ENCODE data around the gene MAML3.

MAML3 gene

DNA sequence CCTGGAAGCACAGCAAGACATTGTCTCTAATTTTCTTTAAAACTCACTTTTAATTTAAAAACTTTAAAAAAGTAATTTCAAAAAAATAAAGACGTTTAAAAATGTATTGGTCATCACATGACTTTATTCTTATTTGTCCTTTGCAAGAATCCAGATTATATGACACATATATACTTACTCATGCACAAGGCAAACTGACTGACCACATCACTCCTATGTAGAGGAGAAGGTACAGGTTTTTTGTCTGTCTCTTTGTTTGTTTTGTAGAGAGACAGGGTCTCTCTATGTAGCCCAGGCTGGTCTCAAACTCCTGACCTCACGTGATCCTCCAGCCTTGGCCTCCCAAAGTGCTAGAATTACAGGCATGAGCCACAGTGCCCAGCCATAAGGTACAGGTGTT, 28.6 kb downstream of the MAML3 start:
- H3K4me1 ChIP-seq (ENCODE audit: insufficient read depth, low read length), result no peaks in the 10 kb centered on the region
- no peak overlapping the region for H3K9ac ChIP-seq (ENCODE audit: low read depth, low read length)
- no peaks in the 10 kb centered on the region for H3K36me3 ChIP-seq (ENCODE audit: insufficient read depth, low read length)
- no peaks in the 10 kb centered on the region for H3K9me3 ChIP-seq (ENCODE audit: control insufficient read depth, insufficient read depth, low read length)

DNA sequence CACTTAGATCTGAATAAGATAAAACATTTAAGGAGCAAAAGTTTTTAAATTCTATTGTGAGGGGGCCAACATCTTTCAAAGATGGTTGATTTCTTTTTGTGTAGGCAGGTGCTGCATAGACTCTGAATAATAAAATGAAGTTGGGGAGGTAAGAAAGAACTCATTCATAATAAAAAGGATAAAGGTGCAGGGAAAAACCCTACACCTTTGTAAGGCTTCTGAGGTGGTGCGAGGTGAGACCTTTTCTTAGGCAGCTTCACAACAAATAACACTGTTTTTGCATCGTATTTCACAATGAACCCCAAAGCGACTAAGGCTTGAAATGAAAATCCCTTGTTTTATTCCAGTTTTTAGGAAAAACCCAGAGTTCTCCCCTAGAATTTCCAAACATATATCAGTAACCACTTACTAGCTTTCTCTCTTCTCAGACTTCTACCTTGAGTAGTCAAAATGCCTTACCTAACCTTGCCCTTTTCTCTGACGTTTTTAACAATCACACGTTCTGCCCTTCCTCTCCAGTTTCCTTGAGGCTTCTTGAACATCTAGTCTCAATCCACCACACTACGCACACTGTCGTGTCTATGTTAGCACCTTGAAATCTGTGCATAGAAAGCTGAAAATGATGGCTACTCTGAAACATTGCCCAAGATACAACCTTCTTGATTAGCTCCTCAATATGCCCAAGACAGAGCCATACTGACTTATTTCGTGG, 30.2 kb downstream of the MAML3 start:
- Histone ChIP-seq H3K4me1 (ENCODE audit: insufficient read depth, low read length) (no peaks in the 10 kb centered on the region), H3K9me3 (ENCODE audit: control insufficient read depth, insufficient read depth, low read length) (no peaks in the 10 kb centered on the region), H3K36me3 (ENCODE audit: insufficient read depth, low read length) (no peaks in the 10 kb centered on the region), H3K9ac (ENCODE audit: low read depth, low read length) (no peak overlapping the region)

DNA sequence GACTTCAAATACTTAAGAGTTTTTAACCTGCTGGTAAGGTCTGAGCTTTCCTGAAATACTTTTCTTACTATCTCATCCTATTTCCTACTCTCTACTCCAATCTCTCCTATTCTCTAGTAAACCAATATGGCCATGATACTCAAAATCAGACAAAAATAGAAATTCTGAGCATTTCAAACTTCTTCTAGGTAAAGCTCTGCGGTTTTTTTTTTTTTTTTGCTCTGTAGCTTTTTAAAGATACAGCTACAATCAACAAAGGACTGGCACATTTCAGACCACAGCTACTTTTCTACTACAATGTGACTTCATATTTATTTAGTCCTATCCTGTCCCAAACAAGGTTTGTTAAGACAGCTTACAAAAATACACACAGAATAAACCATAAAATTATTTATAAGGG, 31.1 kb downstream of the MAML3 start:
- H3K36me3 ChIP-seq (ENCODE audit: insufficient read depth, low read length), result no peaks in the 10 kb centered on the region
- no peaks in the 10 kb centered on the region for H3K9me3 ChIP-seq (ENCODE audit: control insufficient read depth, insufficient read depth, low read length)
- no peak overlapping the region for H3K9ac ChIP-seq (ENCODE audit: low read depth, low read length)
- H3K4me1 ChIP-seq (ENCODE audit: insufficient read depth, low read length), result no peaks in the 10 kb centered on the region

GRCh38 chr4:140121646-140122045, 32.3 kb downstream of the MAML3 start:
- Histone ChIP-seq H3K36me3 (ENCODE audit: insufficient read depth, low read length) (no peaks in the 10 kb centered on the region), H3K4me1 (ENCODE audit: insufficient read depth, low read length) (no peaks in the 10 kb centered on the region), H3K9me3 (ENCODE audit: control insufficient read depth, insufficient read depth, low read length) (no peaks in the 10 kb centered on the region), H3K9ac (ENCODE audit: low read depth, low read length) (no peak overlapping the region)

DNA sequence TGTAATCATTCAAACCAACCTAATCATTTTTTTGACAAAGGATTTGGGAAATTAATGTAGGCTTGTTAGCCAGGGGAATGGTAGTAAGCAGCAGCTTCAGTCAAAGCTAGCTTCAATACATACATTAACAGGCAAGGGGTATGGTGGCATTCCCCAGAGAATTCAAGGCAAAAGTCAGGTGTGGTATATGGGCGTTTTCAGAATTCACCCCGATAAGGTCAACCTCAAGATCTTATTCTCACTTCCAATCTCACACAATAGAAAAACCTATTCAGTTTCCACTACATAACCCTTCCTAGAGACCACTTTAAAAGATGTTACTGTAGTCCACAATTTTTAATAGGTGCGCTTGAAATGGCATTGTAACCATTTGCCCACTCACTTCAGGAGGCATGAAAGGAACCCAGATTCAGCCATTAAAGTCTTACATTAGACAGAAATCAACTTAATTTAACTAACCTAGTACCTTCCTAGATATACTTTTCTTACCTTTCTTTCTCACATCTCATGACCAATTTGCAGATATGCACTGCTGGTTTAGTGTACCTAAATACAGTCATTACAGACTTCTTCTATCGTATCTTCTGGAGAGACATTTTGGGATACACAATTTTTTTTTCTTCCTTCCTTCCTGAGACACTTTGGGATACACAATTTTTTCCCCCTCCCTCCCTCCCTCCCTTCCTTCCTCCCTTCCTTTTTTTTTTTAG, 34.9 kb downstream of the MAML3 start:
- H3K36me3 ChIP-seq (ENCODE audit: insufficient read depth, low read length), result no peaks in the 10 kb centered on the region
- no peak overlapping the region for H3K9ac ChIP-seq (ENCODE audit: low read depth, low read length)
- no peaks in the 10 kb centered on the region for H3K9me3 ChIP-seq (ENCODE audit: control insufficient read depth, insufficient read depth, low read length)
- no peaks in the 10 kb centered on the region for H3K4me1 ChIP-seq (ENCODE audit: insufficient read depth, low read length)

DNA sequence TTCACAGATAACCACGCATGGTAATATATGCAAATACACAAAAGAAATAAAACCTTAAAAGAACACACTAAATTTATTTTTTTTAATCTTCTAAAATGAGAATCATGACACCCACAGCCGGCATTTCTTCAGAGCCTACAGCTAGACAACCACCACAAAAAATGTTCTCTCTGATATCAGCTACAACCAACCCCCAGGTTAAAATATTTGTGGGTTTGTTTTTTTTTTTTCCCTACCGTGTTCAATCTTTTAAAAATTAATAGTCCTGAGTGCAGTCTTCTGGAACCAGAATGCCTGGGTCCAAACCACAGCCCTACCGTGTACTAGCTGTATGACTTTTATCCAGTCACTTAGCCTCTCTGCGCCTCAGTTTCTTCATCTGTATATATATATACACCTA, 36.0 kb downstream of the MAML3 start:
- H3K9ac ChIP-seq (ENCODE audit: low read depth, low read length), result no peak overlapping the region

DNA sequence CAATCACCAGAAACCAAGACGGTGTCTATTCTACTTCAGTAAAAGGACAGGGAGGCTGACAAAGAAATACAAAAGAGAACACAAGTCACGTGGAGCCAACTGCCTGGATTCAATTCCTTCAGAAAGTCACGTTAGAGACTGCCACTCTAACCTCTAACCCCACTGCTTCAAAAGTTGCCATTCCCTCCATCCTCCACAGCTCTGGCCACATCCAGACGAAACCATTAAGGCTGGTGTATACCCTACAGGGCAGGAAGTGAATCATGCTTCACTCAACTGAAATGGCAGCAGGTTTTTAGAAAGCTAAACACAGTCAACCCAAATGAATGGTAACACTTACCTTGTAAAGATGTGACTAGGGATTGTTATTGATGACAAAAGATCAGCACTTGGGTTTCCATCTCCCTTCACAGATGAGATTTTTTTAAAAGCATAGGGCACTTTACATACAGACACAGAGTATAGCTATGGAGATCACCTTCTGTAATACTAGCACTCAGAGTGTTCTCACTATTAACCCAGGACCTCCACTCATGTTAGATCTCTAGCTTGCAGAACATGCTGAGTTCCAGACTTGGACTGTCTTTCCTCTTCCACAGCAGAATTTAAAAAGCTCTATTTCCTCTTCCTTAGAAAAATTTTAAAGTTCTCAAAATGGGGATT, 37.4 kb downstream of the MAML3 start:
- no peaks in the 10 kb centered on the region for H3K36me3 ChIP-seq (ENCODE audit: insufficient read depth, low read length)

More for the DNA sequence above, 36.0 kb downstream of the MAML3 start:
- H3K36me3 ChIP-seq (ENCODE audit: insufficient read depth, low read length), result no peaks in the 10 kb centered on the region
- no peaks in the 10 kb centered on the region for H3K9me3 ChIP-seq (ENCODE audit: control insufficient read depth, insufficient read depth, low read length)
- H3K4me1 ChIP-seq (ENCODE audit: insufficient read depth, low read length), result no peaks in the 10 kb centered on the region

GRCh38 chr4:140115140-140115539, 38.8 kb downstream of the MAML3 start:
- H3K36me3 ChIP-seq (ENCODE audit: insufficient read depth, low read length), result no peaks in the 10 kb centered on the region
- H3K9me3 ChIP-seq (ENCODE audit: control insufficient read depth, insufficient read depth, low read length), result no peaks in the 10 kb centered on the region
- no peak overlapping the region for H3K9ac ChIP-seq (ENCODE audit: low read depth, low read length)
- H3K4me1 ChIP-seq (ENCODE audit: insufficient read depth, low read length), result no peaks in the 10 kb centered on the region

More for the DNA sequence above, 37.4 kb downstream of the MAML3 start:
- Histone ChIP-seq H3K9ac (ENCODE audit: low read depth, low read length) (no peak overlapping the region), H3K4me1 (ENCODE audit: insufficient read depth, low read length) (no peaks in the 10 kb centered on the region), H3K9me3 (ENCODE audit: control insufficient read depth, insufficient read depth, low read length) (no peaks in the 10 kb centered on the region)

DNA sequence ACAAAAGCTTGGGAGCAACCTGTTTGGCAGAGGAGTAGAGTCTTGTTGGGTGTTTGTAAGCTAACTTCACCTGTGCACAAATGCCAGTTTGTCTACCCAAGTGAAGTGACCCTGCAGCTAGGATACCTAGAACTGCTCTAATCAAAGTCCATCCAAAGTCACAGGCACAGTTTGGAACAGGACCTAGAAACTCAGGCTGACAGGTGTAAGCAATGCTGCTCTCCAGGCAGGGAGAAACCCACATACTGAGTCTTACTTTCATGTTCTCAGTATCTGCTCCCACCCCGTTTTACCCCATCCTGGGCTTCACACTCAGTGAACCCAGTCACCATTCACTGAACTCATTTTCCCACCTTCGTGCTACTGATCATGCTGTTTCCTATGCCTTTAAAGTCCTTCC, 40.3 kb downstream of the MAML3 start:
- Histone ChIP-seq H3K9me3 (ENCODE audit: control insufficient read depth, insufficient read depth, low read length) (no peaks in the 10 kb centered on the region), H3K36me3 (ENCODE audit: insufficient read depth, low read length) (no peaks in the 10 kb centered on the region), H3K4me1 (ENCODE audit: insufficient read depth, low read length) (no peaks in the 10 kb centered on the region), H3K9ac (ENCODE audit: low read depth, low read length) (no peak overlapping the region)

DNA sequence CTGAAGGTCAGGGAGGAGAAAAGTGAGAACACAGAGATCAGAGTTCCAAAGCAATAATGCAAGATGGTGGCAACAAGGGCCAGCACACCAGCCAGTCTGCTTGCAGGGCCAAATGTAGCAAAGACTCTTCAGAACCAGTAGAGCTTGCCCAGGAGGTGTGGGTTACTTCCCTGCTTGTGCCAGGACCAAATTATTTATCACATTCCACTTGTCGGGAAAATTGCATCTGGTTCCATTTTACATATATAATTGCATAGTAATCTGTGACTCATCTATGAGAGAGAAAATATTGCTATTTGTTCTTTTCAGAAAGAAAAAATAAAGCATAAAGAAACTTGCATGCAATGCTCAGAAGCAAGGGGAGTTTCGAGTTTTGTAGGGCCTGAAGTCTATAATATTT, 41.4 kb downstream of the MAML3 start:
- Histone ChIP-seq H3K9ac (ENCODE audit: low read depth, low read length) (no peak overlapping the region), H3K9me3 (ENCODE audit: control insufficient read depth, insufficient read depth, low read length) (no peaks in the 10 kb centered on the region), H3K36me3 (ENCODE audit: insufficient read depth, low read length) (no peaks in the 10 kb centered on the region), H3K4me1 (ENCODE audit: insufficient read depth, low read length) (no peaks in the 10 kb centered on the region)

GRCh38 chr4:140111256-140111655, 42.7 kb downstream of the MAML3 start:
- Histone ChIP-seq H3K9ac (ENCODE audit: low read depth, low read length) (no peak overlapping the region), H3K4me1 (ENCODE audit: insufficient read depth, low read length) (no peaks in the 10 kb centered on the region), H3K36me3 (ENCODE audit: insufficient read depth, low read length) (no peaks in the 10 kb centered on the region), H3K9me3 (ENCODE audit: control insufficient read depth, insufficient read depth, low read length) (no peaks in the 10 kb centered on the region)

- Histone ChIP-seq H3K9me3 (ENCODE audit: control insufficient read depth, insufficient read depth, low read length) (no peaks in the 10 kb centered on the region), H3K36me3 (ENCODE audit: insufficient read depth, low read length) (no peaks in the 10 kb centered on the region), H3K4me1 (ENCODE audit: insufficient read depth, low read length) (no peaks in the 10 kb centered on the region), H3K9ac (ENCODE audit: low read depth, low read length) (no peak overlapping the region)
Observed at GRCh38 chr4:140110542-140111215, 43.3 kb downstream of the MAML3 start.

DNA sequence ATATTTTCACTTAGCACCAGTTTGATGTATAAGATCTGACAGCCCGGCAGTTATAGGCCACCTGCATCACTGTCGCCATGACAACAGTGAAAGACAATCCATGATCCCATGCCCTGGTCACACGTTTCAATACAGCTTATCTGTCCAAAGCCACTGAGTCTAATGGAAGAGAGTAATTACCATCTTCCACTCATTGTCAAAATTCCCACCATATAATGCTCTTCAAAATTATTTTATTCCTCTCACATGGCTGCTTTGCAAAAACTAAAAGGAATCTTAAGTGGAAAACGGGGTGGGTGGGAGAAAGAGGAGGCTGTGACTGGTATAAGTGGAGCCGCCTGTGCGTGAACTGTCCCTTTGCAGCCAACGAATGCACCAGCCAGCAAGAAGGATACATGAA, 44.2 kb downstream of the MAML3 start:
- Histone ChIP-seq H3K4me1 (ENCODE audit: insufficient read depth, low read length) (no peaks in the 10 kb centered on the region), H3K9me3 (ENCODE audit: control insufficient read depth, insufficient read depth, low read length) (no peaks in the 10 kb centered on the region), H3K9ac (ENCODE audit: low read depth, low read length) (no peak overlapping the region)

DNA sequence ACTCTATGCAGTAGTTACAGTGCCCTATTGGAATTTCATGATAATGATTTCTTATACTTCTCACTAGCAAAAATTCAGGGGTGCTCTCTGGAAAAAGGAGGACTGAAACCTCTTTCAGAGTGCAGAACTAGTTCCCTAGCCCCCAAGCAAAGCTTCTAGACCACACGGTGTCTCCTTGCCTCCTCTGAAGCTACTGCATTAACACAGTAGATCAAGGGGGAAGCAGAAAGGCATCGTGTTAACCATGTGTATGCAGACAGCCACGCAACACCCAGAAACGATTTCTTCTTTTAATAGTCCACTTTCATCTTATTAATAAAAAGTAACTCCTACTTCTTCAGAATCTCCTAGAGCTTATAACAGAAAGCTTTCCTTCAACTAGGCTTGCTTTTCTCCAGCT, 44.7 kb downstream of the MAML3 start:
- no peaks in the 10 kb centered on the region for H3K36me3 ChIP-seq (ENCODE audit: insufficient read depth, low read length)
- no peaks in the 10 kb centered on the region for H3K9me3 ChIP-seq (ENCODE audit: control insufficient read depth, insufficient read depth, low read length)
- H3K9ac ChIP-seq (ENCODE audit: low read depth, low read length), result no peak overlapping the region
- H3K4me1 ChIP-seq (ENCODE audit: insufficient read depth, low read length), result no peaks in the 10 kb centered on the region

More for the DNA sequence above, 44.2 kb downstream of the MAML3 start:
- H3K36me3 ChIP-seq (ENCODE audit: insufficient read depth, low read length), result no peaks in the 10 kb centered on the region
